Activated naive CD4-positive, alpha-beta T cell treated with anti-CD3 and anti-CD28 coated beads, Interleukin-2, amount 10 ng/mL, durations not matched to agents 7 days and 5 days (primary cell): Measurements from ENCODE around the gene TGFB1I1.
"Not testable (repeated sequence)": the region's sequence is repeated elsewhere in the genome, so short reads cannot be mapped to it uniquely, and the experiment has no call there.

Experiments used
- CTCF ChIA-PET: fragments of 350-600 bp; sonication (Branson Sonifier 250); formaldehyde crosslinking; loops from one replicate; lab custom pipeline; 2021; ENCODE audit warnings: antibody characterized with exemption; lab: Charles Lee
- DNase-seq: peaks from one replicate; pipeline ENCODE4 v3.0.0-alpha.2; 2020
- H3K27ac Mint-ChIP-seq: one replicate; pipeline ENCODE4 v1.8.0; 2021; ENCODE audit warnings: mild to moderate bottlenecking, moderate library complexity, mixed read lengths
- H3K27me3 Mint-ChIP-seq: one replicate; pipeline ENCODE4 v1.8.0; 2021; ENCODE audit warnings: mild to moderate bottlenecking, mixed read lengths
- H3K36me3 Mint-ChIP-seq: one replicate; pipeline ENCODE4 v1.8.0; 2021; ENCODE audit warnings: mixed read lengths
- H3K4me1 Mint-ChIP-seq: one replicate; pipeline ENCODE4 v1.8.0; 2021; ENCODE audit warnings: mixed read lengths
- H3K4me3 Mint-ChIP-seq: one replicate; pipeline ENCODE4 v1.8.0; 2021; ENCODE audit warnings: mild to moderate bottlenecking, moderate library complexity, mixed read lengths
- H3K9me3 Mint-ChIP-seq: one replicate; pipeline ENCODE4 v1.8.0; 2021; ENCODE audit warnings: mixed read lengths

The TGFB1I1 gene

DNA sequence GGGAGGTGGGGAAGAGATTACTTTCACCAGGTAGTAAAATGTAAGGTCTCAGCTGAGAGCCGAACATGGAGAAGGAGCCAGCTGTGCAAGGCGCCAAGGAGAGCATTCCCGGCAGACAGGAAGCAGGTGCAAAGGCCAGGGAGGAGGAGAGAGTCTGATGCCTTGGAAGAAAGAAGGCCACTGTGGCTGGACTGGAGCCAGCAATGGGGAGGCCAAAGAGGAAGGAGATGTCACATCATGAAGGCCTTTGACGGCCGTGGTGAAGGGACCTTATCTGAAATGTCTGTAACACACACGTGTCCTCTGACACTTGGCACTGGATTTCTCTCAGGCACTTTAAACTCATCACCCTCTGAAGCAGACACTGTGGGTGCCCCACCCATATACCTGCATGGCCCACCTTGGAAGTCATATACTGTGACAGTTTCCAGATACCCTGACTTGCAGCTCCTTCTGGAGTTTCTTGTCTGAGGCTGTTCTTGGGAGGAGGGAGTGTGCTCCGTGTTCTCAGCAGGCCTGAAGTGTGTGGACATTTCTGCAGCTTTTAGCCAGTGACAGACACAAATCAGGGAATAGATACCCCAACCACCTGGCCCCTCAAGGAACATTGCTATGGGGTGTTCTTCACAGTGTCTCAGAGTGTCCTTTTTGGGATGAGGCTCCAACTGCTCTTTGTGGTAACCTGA is 9.0 kb downstream of the TGFB1I1 start:
- no peak overlapping the region for H3K27ac Mint-ChIP-seq
- no peaks in the 10 kb centered on the region for H3K9me3 Mint-ChIP-seq
- no peak overlapping the region for H3K4me3 Mint-ChIP-seq
- CTCF ChIA-PET = interaction anchor here (1.1 kb wide), 1 partner anchor 387 kb away, joined by 3 read pairs; no protein-coding TSS in a partner anchor
- no peak for DNase-seq
- H3K27me3 Mint-ChIP-seq = peaks cover 90% of the 10 kb centered on the region
- H3K36me3 Mint-ChIP-seq = no peaks in the 10 kb centered on the region
- H3K4me1 Mint-ChIP-seq = peaks cover 19% of the 10 kb centered on the region

DNA sequence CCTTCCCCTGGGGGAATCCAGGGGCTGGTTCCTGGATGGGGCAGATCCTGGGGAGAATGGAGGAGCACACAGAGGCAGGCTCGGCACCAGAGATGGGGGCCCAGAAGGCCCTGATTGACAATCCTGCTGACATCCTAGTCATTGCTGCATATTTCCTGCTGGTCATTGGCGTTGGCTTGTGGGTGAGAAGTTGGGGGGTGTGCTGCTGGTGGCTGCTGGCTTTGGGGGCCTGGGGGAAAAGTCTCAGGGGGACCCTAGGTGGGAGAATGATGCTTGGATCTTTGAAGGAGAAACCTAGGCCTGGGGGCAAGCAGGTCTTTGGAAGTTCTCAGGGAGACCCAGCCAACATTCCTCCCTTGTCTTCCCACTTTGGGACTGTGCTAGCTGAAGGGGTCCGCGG is 11.1 kb downstream of the TGFB1I1 start, which contains the start of gene SLC5A2:
Gene SLC5A2, plus strand, starts transcription at position 43 of the 400 bp plus-strand sequence. Its CDS starts 14 bp downstream, at position 57.
- H3K27ac Mint-ChIP-seq = no peak within 1 kb of the TSS
- H3K4me1 Mint-ChIP-seq = peaks cover 15% of the 10 kb centered on the region
- H3K36me3 Mint-ChIP-seq = no peaks in the 10 kb centered on the region
- no peaks in the 10 kb centered on the region for H3K9me3 Mint-ChIP-seq
- peaks cover 89% of the 10 kb centered on the region for H3K27me3 Mint-ChIP-seq
- H3K4me3 Mint-ChIP-seq = no peak within 1 kb of the TSS
- DNase-seq = no peak
- CTCF ChIA-PET = interaction anchor here (0.7 kb wide), 1 partner anchor 24 kb away, joined by 3 read pairs; no protein-coding TSS in a partner anchor

DNA sequence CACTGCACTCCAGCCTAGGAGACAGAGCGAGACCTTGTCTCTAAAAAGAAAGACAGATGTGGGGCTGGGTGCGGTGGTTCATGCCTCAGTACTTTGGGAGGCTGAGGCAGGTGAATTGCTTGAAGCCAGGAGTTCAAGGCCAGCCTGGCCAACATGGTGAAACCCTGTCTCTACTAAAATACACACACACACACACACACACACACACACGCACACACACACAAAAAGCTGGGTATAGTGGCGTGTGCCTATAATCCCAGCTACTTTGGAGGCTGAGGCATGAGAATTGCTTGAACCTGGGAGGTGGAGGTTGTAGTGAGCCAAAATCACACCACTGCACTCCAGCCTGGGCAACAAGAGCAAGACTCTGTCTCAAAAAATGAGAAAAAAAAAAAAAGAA is 12.1 kb downstream of the TGFB1I1 start:
- H3K4me3 Mint-ChIP-seq, H3K36me3 Mint-ChIP-seq: not testable (repeated sequence)

DNA sequence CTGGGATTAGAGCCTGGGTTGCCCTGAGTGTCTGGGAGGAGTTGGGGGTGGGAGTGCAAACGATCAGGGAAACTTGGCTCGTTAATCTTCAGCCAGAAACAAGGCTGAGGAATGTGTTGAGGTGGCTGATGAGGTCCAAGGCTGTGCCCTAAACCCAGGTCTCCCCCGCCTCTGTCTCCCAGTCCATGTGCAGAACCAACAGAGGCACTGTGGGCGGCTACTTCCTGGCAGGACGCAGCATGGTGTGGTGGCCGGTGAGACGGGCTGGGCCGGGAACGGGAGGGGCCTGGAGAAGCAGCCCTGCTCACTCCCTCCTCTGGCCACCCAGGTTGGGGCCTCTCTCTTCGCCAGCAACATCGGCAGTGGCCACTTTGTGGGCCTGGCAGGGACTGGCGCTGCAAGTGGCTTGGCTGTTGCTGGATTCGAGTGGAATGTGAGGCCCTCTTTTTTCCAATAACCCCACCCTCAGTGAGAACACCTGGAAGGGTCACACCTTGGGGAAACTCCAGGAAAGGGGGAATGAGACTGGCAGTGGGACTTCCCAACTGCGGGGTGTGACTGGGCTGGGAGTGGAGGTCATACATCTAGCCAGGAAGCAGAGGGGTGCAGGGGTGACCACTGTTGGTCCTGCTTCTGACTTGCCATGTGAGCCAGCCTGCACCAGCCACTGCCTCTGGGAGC is 12.7 kb downstream of the TGFB1I1 start:
- Mint-ChIP-seq H3K27ac (no peak overlapping the region), H3K27me3 (peaks cover 73% of the 10 kb centered on the region), H3K9me3 (no peaks in the 10 kb centered on the region), H3K36me3 (no peaks in the 10 kb centered on the region), H3K4me3 (no peak overlapping the region), H3K4me1 (peaks cover 16% of the 10 kb centered on the region)
- no peak for DNase-seq
- CTCF ChIA-PET = interaction anchor here (0.9 kb wide), 1 partner anchor 385 kb away, joined by 3 read pairs; no protein-coding TSS in a partner anchor

More for the DNA sequence above, 12.1 kb downstream of the TGFB1I1 start:
- H3K27ac Mint-ChIP-seq, H3K9me3 Mint-ChIP-seq, DNase-seq, CTCF ChIA-PET: not testable (repeated sequence)
- Mint-ChIP-seq H3K4me1 (peaks cover 14% of the 10 kb centered on the region), H3K27me3 (peaks cover 79% of the 10 kb centered on the region)

DNA sequence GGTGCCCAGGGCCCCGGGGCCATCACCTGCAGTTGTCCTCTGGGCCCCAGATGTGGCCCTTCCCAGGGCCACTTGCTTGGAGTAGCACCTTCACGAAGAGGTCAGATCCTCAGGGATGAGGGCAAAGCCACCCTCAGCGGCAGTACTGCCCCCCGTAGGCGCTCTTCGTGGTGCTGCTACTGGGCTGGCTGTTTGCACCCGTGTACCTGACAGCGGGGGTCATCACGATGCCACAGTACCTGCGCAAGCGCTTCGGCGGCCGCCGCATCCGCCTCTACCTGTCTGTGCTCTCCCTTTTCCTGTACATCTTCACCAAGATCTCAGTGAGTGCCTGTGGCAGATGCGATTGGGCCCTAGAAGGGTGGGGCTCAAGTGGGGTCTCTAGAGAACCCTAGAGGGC is 13.6 kb downstream of the TGFB1I1 start:
- Mint-ChIP-seq H3K4me1 (peaks cover 17% of the 10 kb centered on the region), H3K9me3 (no peaks in the 10 kb centered on the region), H3K27ac (no peak overlapping the region), H3K36me3 (no peaks in the 10 kb centered on the region), H3K27me3 (peaks cover 69% of the 10 kb centered on the region), H3K4me3 (no peak overlapping the region)
- CTCF ChIA-PET = interaction anchor here (0.9 kb wide), 1 partner anchor 384 kb away, joined by 3 read pairs; no protein-coding TSS in a partner anchor
- no peak for DNase-seq

DNA sequence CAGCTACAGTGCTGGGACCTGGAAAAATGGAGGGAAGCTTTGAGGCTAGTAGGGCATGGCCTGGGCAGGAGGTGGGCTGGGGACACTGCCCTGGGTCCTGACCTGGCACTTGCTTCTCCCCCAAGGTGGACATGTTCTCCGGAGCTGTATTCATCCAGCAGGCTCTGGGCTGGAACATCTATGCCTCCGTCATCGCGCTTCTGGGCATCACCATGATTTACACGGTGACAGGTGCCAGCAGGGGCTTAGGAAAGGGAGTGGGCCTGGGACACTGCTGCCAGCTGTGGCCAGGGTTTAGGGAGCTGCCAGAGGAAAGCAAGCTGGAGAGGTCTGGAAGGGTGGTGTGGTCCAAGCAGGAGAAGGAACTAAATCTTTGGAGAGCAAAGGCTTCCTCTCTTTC is 14.1 kb downstream of the TGFB1I1 start:
- Mint-ChIP-seq H3K27ac (peak overlapping the region; percentile 50), H3K4me1 (peaks cover 17% of the 10 kb centered on the region), H3K36me3 (no peaks in the 10 kb centered on the region), H3K9me3 (no peaks in the 10 kb centered on the region), H3K4me3 (peak overlapping the region; percentile 44), H3K27me3 (peaks cover 64% of the 10 kb centered on the region)
- DNase-seq = no peak
- CTCF ChIA-PET = interaction anchor here (0.9 kb wide), 1 partner anchor 383 kb away, joined by 3 read pairs; no protein-coding TSS in a partner anchor

DNA sequence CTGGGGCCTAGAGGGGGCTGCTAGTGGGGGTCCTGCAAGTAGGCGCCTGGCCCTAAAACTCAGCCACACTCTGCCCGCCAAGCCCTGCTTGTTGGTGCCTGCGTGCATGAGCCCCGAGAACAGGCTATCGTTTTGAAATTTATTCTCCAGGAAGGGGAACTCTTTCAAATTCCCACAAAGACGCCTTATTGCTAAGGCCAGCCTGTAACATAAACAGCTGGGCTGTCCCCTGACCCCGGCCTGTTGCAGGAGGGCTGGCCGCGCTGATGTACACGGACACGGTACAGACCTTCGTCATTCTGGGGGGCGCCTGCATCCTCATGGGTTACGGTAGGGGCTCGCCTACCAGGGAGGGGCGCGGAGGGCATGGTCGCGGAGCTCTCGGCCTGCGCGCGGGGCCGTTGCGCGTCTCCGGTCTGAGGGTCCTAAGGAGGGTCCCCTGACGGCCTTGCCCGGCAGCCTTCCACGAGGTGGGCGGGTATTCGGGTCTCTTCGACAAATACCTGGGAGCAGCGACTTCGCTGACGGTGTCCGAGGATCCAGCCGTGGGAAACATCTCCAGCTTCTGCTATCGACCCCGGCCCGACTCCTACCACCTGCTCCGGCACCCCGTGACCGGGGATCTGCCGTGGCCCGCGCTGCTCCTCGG is 15.2 kb downstream of the TGFB1I1 start:
- Mint-ChIP-seq H3K36me3 (no peaks in the 10 kb centered on the region), H3K4me1 (peaks cover 17% of the 10 kb centered on the region), H3K4me3 (peak overlapping the region; percentile 78), H3K27ac (no peak overlapping the region), H3K9me3 (no peaks in the 10 kb centered on the region), H3K27me3 (peaks cover 56% of the 10 kb centered on the region)
- DNase-seq = no peak
- CTCF ChIA-PET = interaction anchor here (0.8 kb wide), 1 partner anchor 13 kb away, joined by 3 read pairs; no protein-coding TSS in a partner anchor

DNA sequence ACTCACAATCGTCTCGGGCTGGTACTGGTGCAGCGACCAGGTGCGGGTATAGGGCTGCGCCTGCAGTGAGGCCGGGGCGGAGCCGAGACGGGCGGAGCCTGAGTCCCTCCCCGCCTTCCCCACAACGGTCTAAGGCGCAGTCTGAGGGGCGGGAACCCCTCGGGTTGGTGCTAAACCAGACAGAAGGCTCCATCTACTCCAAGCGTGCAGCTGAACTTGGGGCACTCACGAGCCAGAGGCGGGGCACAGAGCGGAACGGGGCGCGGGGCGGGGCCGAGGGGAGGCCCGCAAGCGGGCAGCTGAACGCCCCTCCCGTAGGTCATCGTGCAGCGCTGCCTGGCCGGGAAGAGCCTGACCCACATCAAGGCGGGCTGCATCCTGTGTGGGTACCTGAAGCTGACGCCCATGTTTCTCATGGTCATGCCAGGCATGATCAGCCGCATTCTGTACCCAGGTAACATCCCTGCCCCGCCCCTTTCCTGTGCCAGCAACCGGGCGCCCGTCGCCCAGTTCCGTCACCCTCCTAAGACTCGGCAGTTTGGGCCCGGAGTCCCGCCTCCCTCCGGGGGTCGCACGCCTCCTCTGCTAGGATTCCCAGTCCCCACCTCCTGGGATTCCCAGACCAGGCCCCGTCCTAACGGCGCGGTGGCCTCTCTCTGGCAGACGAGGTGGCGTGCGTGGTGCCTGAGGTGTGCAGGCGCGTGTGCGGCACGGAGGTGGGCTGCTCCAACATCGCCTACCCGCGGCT is 15.9 kb downstream of the TGFB1I1 start:
- H3K4me3 Mint-ChIP-seq = peak overlapping the region; percentile 78
- peaks cover 49% of the 10 kb centered on the region for H3K27me3 Mint-ChIP-seq
- peaks cover 3% of the 10 kb centered on the region for H3K36me3 Mint-ChIP-seq
- DNase-seq = peak; percentile 80
- peak overlapping the region; percentile 12 for H3K27ac Mint-ChIP-seq
- CTCF ChIA-PET = interaction anchor here (0.8 kb wide), 1 partner anchor 12 kb away, joined by 3 read pairs; no protein-coding TSS in a partner anchor
- no peaks in the 10 kb centered on the region for H3K9me3 Mint-ChIP-seq
- H3K4me1 Mint-ChIP-seq = peaks cover 17% of the 10 kb centered on the region

DNA sequence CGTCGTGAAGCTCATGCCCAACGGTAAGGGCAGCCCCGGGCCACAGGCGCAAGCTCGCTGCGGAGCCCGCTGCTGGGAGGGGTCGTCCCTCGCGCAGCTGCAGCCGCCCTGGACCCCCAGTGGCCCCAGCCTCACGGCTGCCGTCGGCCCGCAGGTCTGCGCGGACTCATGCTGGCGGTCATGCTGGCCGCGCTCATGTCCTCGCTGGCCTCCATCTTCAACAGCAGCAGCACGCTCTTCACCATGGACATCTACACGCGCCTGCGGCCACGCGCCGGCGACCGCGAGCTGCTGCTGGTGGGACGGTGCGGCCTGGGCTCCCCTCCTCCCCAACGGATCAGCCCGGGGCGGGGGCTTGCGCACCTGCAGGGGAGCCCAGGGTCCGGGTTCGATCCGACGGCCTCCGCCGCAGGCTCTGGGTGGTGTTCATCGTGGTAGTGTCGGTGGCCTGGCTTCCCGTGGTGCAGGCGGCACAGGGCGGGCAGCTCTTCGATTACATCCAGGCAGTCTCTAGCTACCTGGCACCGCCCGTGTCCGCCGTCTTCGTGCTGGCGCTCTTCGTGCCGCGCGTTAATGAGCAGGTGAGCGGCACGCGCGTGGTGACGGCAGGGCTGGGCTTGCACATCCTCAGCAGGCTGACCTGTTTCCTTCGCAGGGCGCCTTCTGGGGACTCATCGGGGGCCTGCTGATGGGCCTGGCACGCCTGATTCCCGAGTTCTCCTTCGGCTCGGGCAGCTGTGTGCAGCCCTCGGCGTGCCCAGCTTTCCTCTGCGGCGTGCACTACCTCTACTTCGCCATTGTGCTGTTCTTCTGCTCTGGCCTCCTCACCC is 16.7 kb downstream of the TGFB1I1 start:
- Mint-ChIP-seq H3K9me3 (no peaks in the 10 kb centered on the region), H3K36me3 (peaks cover 3% of the 10 kb centered on the region), H3K27ac (no peak overlapping the region), H3K27me3 (peaks cover 43% of the 10 kb centered on the region), H3K4me3 (peak overlapping the region; percentile 78), H3K4me1 (peaks cover 17% of the 10 kb centered on the region)
- no peak for DNase-seq
- CTCF ChIA-PET = no interaction called here

DNA sequence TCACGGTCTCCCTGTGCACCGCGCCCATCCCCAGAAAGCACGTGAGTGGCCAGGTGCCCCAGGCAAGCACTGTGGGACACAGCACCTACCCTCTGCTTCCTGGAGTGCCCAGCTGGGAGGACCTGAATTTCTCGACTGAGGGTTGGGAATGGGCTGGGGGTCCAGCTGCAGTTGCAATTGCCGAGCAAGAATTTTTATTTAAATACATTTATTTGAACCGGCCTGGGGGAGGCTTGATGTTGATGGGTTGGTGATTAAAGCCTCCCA is 17.3 kb downstream of the TGFB1I1 start:
- H3K27me3 Mint-ChIP-seq = peaks cover 37% of the 10 kb centered on the region

DNA sequence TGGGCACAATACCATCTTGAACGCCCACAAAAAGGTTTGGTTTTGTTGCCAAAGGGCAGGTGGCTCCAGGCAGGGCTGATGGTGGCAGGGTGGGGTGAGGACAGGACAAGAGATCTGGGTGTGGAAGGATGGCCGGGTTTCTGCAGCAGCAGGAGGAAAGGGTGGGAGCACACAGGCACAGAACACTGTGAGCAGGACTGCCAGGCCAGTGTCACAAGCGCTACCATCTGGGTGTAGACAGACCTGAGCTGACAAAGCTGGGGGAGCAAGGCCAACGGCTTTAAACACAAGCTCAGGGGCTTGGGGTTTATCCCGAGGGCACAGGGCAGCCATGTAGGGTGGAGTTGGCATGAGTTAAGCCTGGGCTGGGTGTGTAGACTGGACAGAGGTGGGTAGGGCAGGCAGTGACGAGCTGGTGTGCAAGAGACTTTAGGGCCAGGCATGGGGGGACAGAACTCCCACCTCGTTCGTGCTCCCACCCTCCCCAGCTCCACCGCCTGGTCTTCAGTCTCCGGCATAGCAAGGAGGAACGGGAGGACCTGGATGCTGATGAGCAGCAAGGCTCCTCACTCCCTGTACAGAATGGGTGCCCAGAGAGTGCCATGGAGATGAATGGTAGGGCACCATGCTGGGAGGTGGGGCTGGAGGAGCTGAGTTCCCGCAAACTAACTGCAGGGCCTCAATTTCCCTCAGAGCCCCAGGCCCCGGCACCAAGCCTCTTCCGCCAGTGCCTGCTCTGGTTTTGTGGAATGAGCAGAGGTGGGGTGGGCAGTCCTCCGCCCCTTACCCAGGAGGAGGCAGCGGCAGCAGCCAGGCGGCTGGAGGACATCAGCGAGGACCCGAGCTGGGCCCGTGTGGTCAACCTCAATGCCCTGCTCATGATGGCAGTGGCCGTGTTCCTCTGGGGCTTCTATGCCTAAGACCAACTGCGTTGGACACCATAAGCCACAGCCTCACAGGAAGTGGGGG is 17.9 kb downstream of the TGFB1I1 start:
- CTCF ChIA-PET = interaction anchor here (0.6 to 1.4 kb wide), 3 partner anchors 9 to 29 kb away, joined by 3 to 4 read pairs (median 3); no protein-coding TSS in a partner anchor
- no peaks in the 10 kb centered on the region for H3K9me3 Mint-ChIP-seq
- DNase-seq = no peak
- peaks cover 3% of the 10 kb centered on the region for H3K36me3 Mint-ChIP-seq
- peaks cover 17% of the 10 kb centered on the region for H3K4me1 Mint-ChIP-seq
- H3K27ac Mint-ChIP-seq = peak overlapping the region; percentile 68
- peaks cover 31% of the 10 kb centered on the region for H3K27me3 Mint-ChIP-seq
- H3K4me3 Mint-ChIP-seq = peak overlapping the region; percentile 40

More for the DNA sequence above, 17.3 kb downstream of the TGFB1I1 start:
- peaks cover 3% of the 10 kb centered on the region for H3K36me3 Mint-ChIP-seq
- CTCF ChIA-PET = no interaction called here
- no peak for DNase-seq
- H3K9me3 Mint-ChIP-seq = no peaks in the 10 kb centered on the region
- H3K27ac Mint-ChIP-seq = no peak overlapping the region
- peak overlapping the region; percentile 21 for H3K4me3 Mint-ChIP-seq
- H3K4me1 Mint-ChIP-seq = peaks cover 17% of the 10 kb centered on the region

DNA sequence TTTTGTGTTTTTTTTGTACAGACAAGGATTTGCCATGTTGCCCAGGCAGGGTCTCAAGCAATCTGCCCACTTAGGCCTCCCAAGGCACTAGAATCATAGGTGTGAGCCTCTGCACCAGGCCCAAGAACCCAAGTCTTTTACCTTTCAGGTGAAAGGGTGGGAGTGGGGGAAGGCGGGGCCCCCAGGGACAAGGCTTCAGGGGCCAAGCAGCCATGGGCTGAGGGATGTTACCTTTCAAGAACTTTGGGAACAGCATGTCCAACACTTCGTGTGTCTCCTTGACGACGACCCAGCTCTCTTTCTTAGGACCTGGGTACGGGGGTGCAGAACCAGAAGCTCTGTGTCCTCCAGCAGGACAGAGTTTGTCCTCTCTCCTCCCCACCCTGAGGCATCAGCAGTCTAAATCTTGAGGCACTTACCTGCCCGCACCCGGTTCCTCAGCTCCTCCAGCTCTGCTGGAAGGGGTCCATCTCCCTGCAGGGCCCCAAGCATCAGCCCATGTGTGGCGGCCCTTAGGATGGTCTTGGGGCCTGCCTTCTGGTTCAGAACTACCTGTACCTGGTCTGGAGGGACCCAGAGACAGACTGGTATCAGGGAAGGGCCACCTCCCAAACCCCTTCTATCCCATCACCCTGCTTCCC is 19.9 kb downstream of the TGFB1I1 start:
- Mint-ChIP-seq H3K36me3 (peaks cover 3% of the 10 kb centered on the region), H3K27me3 (peaks cover 11% of the 10 kb centered on the region), H3K4me3 (no peak overlapping the region), H3K27ac (no peak overlapping the region), H3K4me1 (peaks cover 11% of the 10 kb centered on the region), H3K9me3 (no peaks in the 10 kb centered on the region)
- CTCF ChIA-PET = no interaction called here
- no peak for DNase-seq
